Mesenchymal stem cell (in vitro differentiated cells and primary cell): ENCODE results near the gene PRRG2.
A peak's percentile ranks its signal among the peaks of the same experiment; 100 is the strongest.

Experiments
- DNase-seq: peaks from one replicate; pipeline ENCODE4 v3.0.0-alpha.2; 2013
- H2AFZ ChIP-seq: one replicate; pipeline ENCODE4 v1.6.1; 2013; ENCODE audit warnings: low read depth, mild to moderate bottlenecking, control low read depth, inconsistent platforms, low read length, moderate library complexity
- H2AK5ac ChIP-seq: 2 replicates; pipeline ENCODE4 v1.6.1; 2013; ENCODE audit warnings: low read length, moderate library complexity, mild to moderate bottlenecking, inconsistent platforms; ENCODE audit not compliant: severe bottlenecking
- H2BK120ac ChIP-seq: one replicate; pipeline ENCODE4 v1.6.1; 2013; ENCODE audit warnings: low read depth, mild to moderate bottlenecking, inconsistent platforms, low read length, moderate library complexity
- H2BK12ac ChIP-seq, 2 experiments: one replicate each; pipeline ENCODE4 v1.6.1; 2013; ENCODE audit warnings: inconsistent platforms in 2 of 2, low read length in 2 of 2, mild to moderate bottlenecking in 2 of 2, moderate library complexity in 2 of 2, control low read depth in 1 of 2
- H2BK15ac ChIP-seq: one replicate; pipeline ENCODE4 v1.6.1; 2013; ENCODE audit warnings: mild to moderate bottlenecking, low read depth, inconsistent platforms; ENCODE audit not compliant: poor library complexity, severe bottlenecking
- H2BK5ac ChIP-seq: 2 replicates; pipeline ENCODE4 v1.6.1; 2013; ENCODE audit warnings: low read depth, mild to moderate bottlenecking, low read length, control low read depth, inconsistent platforms; ENCODE audit not compliant: poor library complexity, severe bottlenecking
- H3K14ac ChIP-seq, 2 experiments: one replicate each; pipeline ENCODE4 v1.6.1; 2013; ENCODE audit warnings: inconsistent platforms in 2 of 2, low read length in 2 of 2, control low read depth in 1 of 2, mild to moderate bottlenecking in 1 of 2, moderate library complexity in 1 of 2
- H3K18ac ChIP-seq, 2 experiments: one replicate each; pipeline ENCODE4 v1.6.1; 2013; ENCODE audit warnings: inconsistent platforms in 2 of 2, low read length in 2 of 2, control low read depth in 1 of 2, low read depth in 1 of 2, mild to moderate bottlenecking in 1 of 2
- H3K23ac ChIP-seq, 2 experiments: one replicate each; pipeline ENCODE4 v1.6.1; 2013; ENCODE audit warnings: inconsistent platforms in 2 of 2, low read length in 2 of 2, mild to moderate bottlenecking in 2 of 2, moderate library complexity in 2 of 2, control low read depth in 1 of 2
- H3K27ac ChIP-seq: 2 replicates; pipeline ENCODE4 v1.5.1; 2013; ENCODE audit warnings: mild to moderate bottlenecking, moderate library complexity, low read length, control low read depth, inconsistent platforms; ENCODE audit not compliant: poor library complexity, severe bottlenecking
- H3K27me3 ChIP-seq, 2 experiments: 2 replicates each; pipeline versions ENCODE4 v1.6.1 to v1.7.0; 2013; ENCODE audit warnings: low read length in 2 of 2, mild to moderate bottlenecking in 2 of 2, moderate library complexity in 2 of 2, control low read depth in 1 of 2, inconsistent platforms in 1 of 2; ENCODE audit not compliant: control insufficient read depth in 1 of 2, insufficient read depth in 1 of 2
- H3K36me3 ChIP-seq, 2 experiments: 2 replicates each; pipeline versions ENCODE4 v1.6.1 to v1.7.0; 2013; ENCODE audit warnings: low read length in 2 of 2, control low read depth in 1 of 2, inconsistent platforms in 1 of 2, low read depth in 1 of 2, mild to moderate bottlenecking in 1 of 2; ENCODE audit not compliant: insufficient read depth in 2 of 2, control insufficient read depth in 1 of 2
- H3K4ac ChIP-seq, 2 experiments: one replicate each; pipeline ENCODE4 v1.6.1; 2013; ENCODE audit warnings: inconsistent platforms in 2 of 2, low read length in 2 of 2, mild to moderate bottlenecking in 2 of 2, moderate library complexity in 2 of 2, control low read depth in 1 of 2, low read depth in 1 of 2
- H3K4me1 ChIP-seq: 2 replicates; pipeline ENCODE4 v1.6.1; 2013; ENCODE audit warnings: low read depth, low read length, control low read depth; ENCODE audit not compliant: control insufficient read depth, insufficient read depth
- H3K4me2 ChIP-seq: 2 replicates; pipeline ENCODE4 v1.6.1; 2013; ENCODE audit warnings: low read length, mild to moderate bottlenecking, inconsistent platforms; ENCODE audit not compliant: poor library complexity, severe bottlenecking
- H3K4me3 ChIP-seq, 2 experiments: 2 replicates each; pipeline versions ENCODE4 v1.5.1 to v1.7.0; 2013; ENCODE audit warnings: low read length in 2 of 2, mild to moderate bottlenecking in 2 of 2, control low read depth in 1 of 2, low read depth in 1 of 2; ENCODE audit not compliant: insufficient read depth in 1 of 2
- H3K79me1 ChIP-seq: replicated peaks from 2 replicates; pipeline ENCODE4 v1.6.1; 2013; ENCODE audit warnings: mild to moderate bottlenecking, control low read depth, low read length, inconsistent platforms; ENCODE audit not compliant: poor library complexity, severe bottlenecking
- H3K9ac ChIP-seq: 2 replicates; pipeline ENCODE4 v1.7.0; 2013; ENCODE audit warnings: mild to moderate bottlenecking, low read length, moderate library complexity
- H3K9me3 ChIP-seq: 2 replicates; pipeline ENCODE4 v1.7.0; 2013; ENCODE audit warnings: mild to moderate bottlenecking, low read length; ENCODE audit not compliant: control insufficient read depth
- H4K8ac ChIP-seq: one replicate; pipeline ENCODE4 v1.6.1; 2013; ENCODE audit warnings: inconsistent platforms, mild to moderate bottlenecking, low read length, moderate library complexity
- H4K91ac ChIP-seq: one replicate; pipeline ENCODE4 v1.6.1; 2013; ENCODE audit warnings: mild to moderate bottlenecking, low read length, inconsistent platforms
- WGBS: methylation state at CpG from one replicate; pipeline ENCODE4 v1.1.7; 2013; ENCODE audit warnings: mixed read lengths; 5-methylcytosine and 5-hydroxymethylcytosine counted together

Gene PRRG2

DNA sequence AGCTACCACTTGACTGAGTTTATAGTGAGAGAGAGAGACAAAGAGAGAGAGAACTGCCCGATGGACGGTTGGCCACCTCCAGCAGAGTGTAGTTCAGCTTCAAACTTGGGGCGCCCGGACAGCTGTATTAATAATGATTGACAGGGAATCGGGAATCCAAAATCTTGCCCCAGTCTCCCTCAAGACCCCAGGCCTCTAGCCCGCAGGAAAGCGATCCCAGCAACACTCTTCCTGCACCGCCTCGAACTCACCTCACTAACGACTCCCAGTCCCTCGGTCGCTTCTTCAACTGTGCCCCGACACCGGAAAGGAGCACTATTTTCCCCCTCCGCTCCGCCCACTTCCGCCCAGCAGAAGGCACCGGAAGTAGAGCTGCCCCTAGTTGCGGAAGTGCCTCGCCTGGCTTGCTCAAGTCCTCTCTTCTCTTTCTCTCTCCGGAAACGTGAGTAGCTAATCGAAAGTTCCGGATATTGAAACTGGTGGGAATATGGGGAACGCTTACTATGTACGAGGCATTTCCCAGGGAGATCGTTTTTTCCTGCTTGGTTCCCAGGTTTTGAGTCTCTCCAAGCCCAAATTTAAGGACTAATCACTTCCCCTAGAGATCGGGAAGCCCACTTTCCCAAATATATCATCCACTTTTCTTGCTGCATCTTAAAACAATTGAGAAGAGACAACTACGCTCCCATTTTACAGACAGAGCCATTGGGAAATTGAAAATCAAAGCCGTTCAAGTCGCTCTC lies 681 bp upstream of the PRRG2 start, which contains the start of gene NOSIP:
NOSIP (minus strand) TSS at position 293 of the 743 bp plus-strand sequence. CDS start 19,865 bp downstream, outside the sequence.
- 7% methylated on average over 24 of the region's 31 CpGs for WGBS
- Histone ChIP-seq H3K79me1 (no peaks in the 10 kb centered on the region), H2AFZ (no peak within 1 kb of the TSS), H2BK5ac (no peak within 1 kb of the TSS), H4K8ac (peak within 1 kb of the TSS; percentile 92), H3K18ac (peak within 1 kb of the TSS; percentile 2), H3K27me3 (no peaks in the 10 kb centered on the region), H3K23ac (no peak within 1 kb of the TSS), H2AK5ac (peak within 1 kb of the TSS; percentile 31), H3K4me2 (peak within 1 kb of the TSS; percentile 78), H3K36me3 (peaks cover 5 to 7% of the 10 kb centered on the region in 2 experiments), H2BK12ac (no peak within 1 kb of the TSS), H3K9me3 (no peaks in the 10 kb centered on the region), H4K91ac (no peak within 1 kb of the TSS), H3K9ac (peak within 1 kb of the TSS; percentile 95), H3K14ac (no peak within 1 kb of the TSS), H3K27ac (peak within 1 kb of the TSS; percentile 71), H3K4me3 (peak within 1 kb of the TSS; percentile 58 to 98), H3K4me1 (peaks cover 2% of the 10 kb centered on the region), H2BK15ac (no peak within 1 kb of the TSS), H2BK120ac (no peak within 1 kb of the TSS), H3K4ac (no peak within 1 kb of the TSS)
- peak; percentile 96 for DNase-seq

DNA sequence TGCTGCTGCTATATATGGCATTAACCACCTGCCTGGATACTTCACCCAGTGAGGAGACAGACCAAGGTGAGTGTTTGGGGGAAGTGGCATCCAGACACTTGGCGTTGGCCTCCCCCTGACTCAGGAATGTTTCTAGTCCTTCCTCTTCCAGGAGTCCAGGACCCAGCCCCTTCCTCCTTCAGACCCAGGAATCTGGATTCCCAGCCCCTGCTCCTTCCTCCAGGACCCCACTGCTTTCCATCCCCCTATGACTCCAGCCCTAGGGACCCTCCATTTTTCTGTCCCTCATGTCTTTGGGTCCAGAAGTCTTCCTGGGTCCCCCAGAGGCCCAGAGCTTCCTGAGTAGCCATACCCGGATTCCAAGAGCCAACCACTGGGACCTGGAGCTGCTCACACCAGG lies 2.1 kb downstream of the PRRG2 start:
- DNase-seq, result no peak
- Histone ChIP-seq H4K91ac (no peak overlapping the region), H4K8ac (no peak overlapping the region), H3K27ac (no peak overlapping the region), H3K23ac (peak overlapping the region in 1 of 2 experiments; percentile 18), H3K4ac (no peak overlapping the region), H3K18ac (no peak overlapping the region), H2BK12ac (no peak overlapping the region), H3K4me1 (peaks cover 2% of the 10 kb centered on the region), H3K9ac (no peak overlapping the region), H3K4me3 (no peak overlapping the region), H3K14ac (no peak overlapping the region), H2AK5ac (no peak overlapping the region), H3K27me3 (no peaks in the 10 kb centered on the region), H3K4me2 (no peak overlapping the region), H2BK5ac (no peak overlapping the region), H2BK120ac (no peak overlapping the region), H3K9me3 (no peaks in the 10 kb centered on the region), H3K79me1 (no peaks in the 10 kb centered on the region), H2AFZ (no peak overlapping the region), H3K36me3 (no peaks in the 10 kb centered on the region), H2BK15ac (no peak overlapping the region)
- WGBS, result 71% methylated on average over 2 of the region's 2 CpGs

DNA sequence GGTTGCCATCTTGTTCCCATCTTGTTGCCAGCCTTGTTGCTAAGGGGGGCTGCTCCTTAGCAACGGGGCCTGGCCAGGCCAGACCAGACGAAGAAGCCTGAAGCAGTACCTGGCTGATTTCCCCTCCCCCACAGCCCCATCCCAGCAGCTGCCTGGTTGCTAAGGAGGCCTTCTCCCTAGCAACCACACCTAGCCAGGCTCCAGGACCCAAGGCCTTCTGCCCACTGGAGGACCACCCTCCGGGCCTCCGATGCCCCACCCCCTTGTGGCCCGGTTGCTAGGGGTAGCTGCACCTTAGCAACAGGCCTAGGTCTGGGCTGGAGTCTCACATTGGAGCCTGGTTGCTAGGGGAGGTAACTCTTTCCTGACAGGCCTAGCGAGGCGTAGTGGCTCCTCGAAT lies 3.9 kb downstream of the PRRG2 start:
- Histone ChIP-seq H2AFZ (no peak overlapping the region), H3K9me3 (no peaks in the 10 kb centered on the region), H3K4ac (no peak overlapping the region), H3K4me2 (no peak overlapping the region), H4K91ac (no peak overlapping the region), H2BK12ac (no peak overlapping the region), H3K18ac (no peak overlapping the region), H2BK5ac (no peak overlapping the region), H3K14ac (no peak overlapping the region), H2AK5ac (no peak overlapping the region), H2BK15ac (peak overlapping the region; percentile 55), H3K27me3 (no peaks in the 10 kb centered on the region), H3K4me1 (peaks cover 2% of the 10 kb centered on the region), H3K23ac (no peak overlapping the region), H3K9ac (no peak overlapping the region), H3K36me3 (no peaks in the 10 kb centered on the region), H2BK120ac (no peak overlapping the region), H4K8ac (no peak overlapping the region), H3K79me1 (no peaks in the 10 kb centered on the region), H3K27ac (no peak overlapping the region), H3K4me3 (no peak overlapping the region)
- no peak for DNase-seq
- WGBS, result 64% methylated on average over 8 of the region's 8 CpGs

DNA sequence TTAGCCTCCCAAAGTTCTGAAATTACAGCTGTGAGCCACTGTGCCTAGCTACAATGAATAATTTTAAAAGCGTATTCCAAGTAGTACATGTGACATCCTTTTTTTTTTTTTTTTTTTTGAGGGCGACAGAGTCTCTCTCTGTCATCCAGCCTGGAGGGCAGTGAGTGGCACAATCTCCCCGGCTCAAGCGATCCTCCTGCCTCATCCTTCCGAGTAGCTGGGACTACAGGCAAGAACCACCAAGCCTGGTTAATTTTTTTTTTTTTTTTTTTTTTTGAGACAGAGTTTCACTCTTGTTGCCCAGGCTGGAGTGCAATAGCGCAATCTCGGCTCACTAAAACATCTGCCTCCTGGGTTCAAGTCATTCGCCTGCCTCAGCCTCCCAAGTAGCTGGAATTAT lies 6.1 kb downstream of the PRRG2 start:
- H2BK120ac ChIP-seq, result no peak overlapping the region
- no peak overlapping the region for H2AFZ ChIP-seq
- WGBS, result over 99% methylated on average over 7 of the region's 8 CpGs

More for the DNA sequence above, 6.1 kb downstream of the PRRG2 start:
- Histone ChIP-seq H3K14ac (no peak overlapping the region), H2BK5ac (no peak overlapping the region), H2BK15ac (no peak overlapping the region), H3K4me2 (no peak overlapping the region), H3K18ac (no peak overlapping the region), H3K4me1 (peaks cover 4% of the 10 kb centered on the region), H3K27ac (no peak overlapping the region), H3K9me3 (no peaks in the 10 kb centered on the region), H3K9ac (no peak overlapping the region), H3K4me3 (no peak overlapping the region), H3K79me1 (no peaks in the 10 kb centered on the region), H3K36me3 (no peaks in the 10 kb centered on the region), H3K4ac (no peak overlapping the region), H3K27me3 (no peaks in the 10 kb centered on the region), H3K23ac (no peak overlapping the region), H2BK12ac (no peak overlapping the region), H4K91ac (no peak overlapping the region), H2AK5ac (no peak overlapping the region), H4K8ac (no peak overlapping the region)
- no peak for DNase-seq
